Measurements from ENCODE around the gene ATXN1.

DNA sequence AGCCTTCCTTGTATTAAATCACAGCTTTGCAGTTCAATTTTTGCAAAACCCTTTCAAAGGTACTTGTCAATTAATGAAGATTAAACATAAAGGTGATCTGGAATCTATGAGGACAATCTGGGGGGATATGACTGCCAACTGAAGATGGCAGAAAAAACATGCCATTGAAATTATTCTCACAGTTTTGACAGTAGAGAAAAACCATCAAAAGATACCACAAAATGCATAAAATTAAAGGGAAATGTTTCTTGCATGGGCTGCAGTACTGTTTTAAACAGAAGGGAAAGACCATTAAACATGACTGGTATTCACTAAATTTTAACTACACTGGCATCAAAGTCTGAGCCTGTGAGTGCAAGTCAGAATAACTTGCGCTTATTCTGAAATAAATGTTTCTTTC, 194.2 kb downstream of the ATXN1 start:
- TF ChIP-seq, protein P1, sequence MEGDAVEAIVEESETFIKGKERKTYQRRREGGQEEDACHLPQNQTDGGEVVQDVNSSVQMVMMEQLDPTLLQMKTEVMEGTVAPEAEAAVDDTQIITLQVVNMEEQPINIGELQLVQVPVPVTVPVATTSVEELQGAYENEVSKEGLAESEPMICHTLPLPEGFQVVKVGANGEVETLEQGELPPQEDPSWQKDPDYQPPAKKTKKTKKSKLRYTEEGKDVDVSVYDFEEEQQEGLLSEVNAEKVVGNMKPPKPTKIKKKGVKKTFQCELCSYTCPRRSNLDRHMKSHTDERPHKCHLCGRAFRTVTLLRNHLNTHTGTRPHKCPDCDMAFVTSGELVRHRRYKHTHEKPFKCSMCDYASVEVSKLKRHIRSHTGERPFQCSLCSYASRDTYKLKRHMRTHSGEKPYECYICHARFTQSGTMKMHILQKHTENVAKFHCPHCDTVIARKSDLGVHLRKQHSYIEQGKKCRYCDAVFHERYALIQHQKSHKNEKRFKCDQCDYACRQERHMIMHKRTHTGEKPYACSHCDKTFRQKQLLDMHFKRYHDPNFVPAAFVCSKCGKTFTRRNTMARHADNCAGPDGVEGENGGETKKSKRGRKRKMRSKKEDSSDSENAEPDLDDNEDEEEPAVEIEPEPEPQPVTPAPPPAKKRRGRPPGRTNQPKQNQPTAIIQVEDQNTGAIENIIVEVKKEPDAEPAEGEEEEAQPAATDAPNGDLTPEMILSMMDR (IDR thresholded peaks at IDR 0.05) = no peak
- TF ChIP-seq POLR2A (IDR thresholded peaks at IDR 0.05) = no peak

Measured in testis (tissue), 2 donors.